Ascending aorta (tissue), 2 donors: Measurements from ENCODE around the gene ATF2. TPM values are rescaled to one million over a fixed set of nuclear protein-coding genes. Genes with fewer than 3 reads are reported as not detected.

Experiments used
- DNase-seq, 2 donors: peaks; one replicate each; pipeline ENCODE4 v3.0.0-alpha.2; 2019; ENCODE audit warnings: low spot score in 2 of 2
- H3K27ac ChIP-seq, 2 donors: fragments of 200-600 bp; sonication (generic); one replicate each; pipeline ENCODE4 v1.5.1; 2016 to 2017; ENCODE audit warnings: mild to moderate bottlenecking in 1 of 2
- H3K27me3 ChIP-seq: fragments of 200-600 bp; sonication (generic); one replicate; pipeline ENCODE4 v1.5.1; 2017
- H3K36me3 ChIP-seq, 2 donors: fragments of 200-600 bp; sonication (generic); one replicate each; pipeline ENCODE4 v1.5.1; 2016
- H3K4me1 ChIP-seq, 2 donors: fragments of 200-600 bp; sonication (generic); one replicate each; pipeline ENCODE4 v1.5.1; 2016 to 2017; ENCODE audit warnings: mild to moderate bottlenecking in 1 of 2
- H3K4me3 ChIP-seq, 2 donors: fragments of 200-600 bp; sonication (generic); one replicate each; pipeline ENCODE4 v1.5.1; 2016 to 2017; ENCODE audit warnings: mild to moderate bottlenecking in 1 of 2
- H3K9me3 ChIP-seq, 2 donors: fragments of 200-600 bp; sonication (generic); one replicate each; pipeline ENCODE4 v1.5.1; 2016
- CTCF ChIP-seq, 3 experiments: fragments of 200-600 bp in 2 of 3; fragments of 450-650 bp in 1 of 3; sonication (generic) in 2 of 3; IDR thresholded peaks; one replicate each; pipeline ENCODE4 v1.5.1; 2016 to 2019; ENCODE audit warnings: antibody characterized with exemption in 3 of 3, mild to moderate bottlenecking in 1 of 3, moderate library complexity in 1 of 3
- intact Hi-C: fragments of 100-400 bp; cut with DNase I; formaldehyde crosslinking; loops from one replicate; pipeline ENCODE4 v1.15.1; 2023
- total RNA-seq: library from RNA; depleted of rRNA; stranded (reverse); fragments of >200 nt; gene quantifications from one replicate; pipeline ENCODE4 v1.1.0, GENCODE V29; 2016

The ATF2 gene
- total RNA-seq = 84.8 TPM

GRCh38 chr2:175167792-175168563 is at the start of gene ATF2:
Gene ATF2 (minus strand): TSS chr2:175168203. CDS start chr2:175136443, 31,760 bp downstream.
- Histone ChIP-seq H3K9me3 (no peaks in the 10 kb centered on the region), H3K27ac (peak within 1 kb of the TSS; percentile 95 to 96), H3K4me3 (peak within 1 kb of the TSS; percentile 81 to 83), H3K27me3 (no peaks in the 10 kb centered on the region), H3K4me1 (peaks cover 0 to 3% of the 10 kb centered on the region in 2 donors), H3K36me3 (no peaks in the 10 kb centered on the region)
- DNase-seq = peak; percentile 99 to 100
- intact Hi-C loops = loop anchor here (1.0 to 10.0 kb wide), 4 partner anchors 13 to 707 kb away; partner anchors contain the start of genes ATP5MC3, CHN1 and GPR155
- no peak for TF ChIP-seq CTCF (IDR thresholded peaks at IDR 0.05)

- H3K27ac ChIP-seq = no peak overlapping the region
- H3K4me1 ChIP-seq = no peaks in the 10 kb centered on the region
- no peaks in the 10 kb centered on the region for H3K9me3 ChIP-seq
- H3K36me3 ChIP-seq = no peaks in the 10 kb centered on the region
- no peak overlapping the region for H3K4me3 ChIP-seq
- no peak for DNase-seq
- TF ChIP-seq CTCF (IDR thresholded peaks at IDR 0.05) = no peak
- intact Hi-C loops = no loop called here
- H3K27me3 ChIP-seq = no peaks in the 10 kb centered on the region
Observed at GRCh38 chr2:175207741-175208438, 39.9 kb upstream of the ATF2 start.

GRCh38 chr2:175206866-175207265 is 38.9 kb upstream of the ATF2 start:
- Histone ChIP-seq H3K27ac (no peak overlapping the region), H3K4me1 (no peaks in the 10 kb centered on the region), H3K36me3 (no peaks in the 10 kb centered on the region), H3K27me3 (no peaks in the 10 kb centered on the region), H3K9me3 (no peaks in the 10 kb centered on the region), H3K4me3 (no peak overlapping the region)
- no peak for TF ChIP-seq CTCF (IDR thresholded peaks at IDR 0.05)
- DNase-seq = no peak
- intact Hi-C loops = no loop called here

GRCh38 chr2:175205523-175205922 is 37.5 kb upstream of the ATF2 start:
- no peaks in the 10 kb centered on the region for H3K36me3 ChIP-seq
- H3K9me3 ChIP-seq = no peaks in the 10 kb centered on the region
- TF ChIP-seq CTCF (IDR thresholded peaks at IDR 0.05) = no peak
- H3K27me3 ChIP-seq = no peaks in the 10 kb centered on the region
- intact Hi-C loops = no loop called here
- no peak overlapping the region for H3K27ac ChIP-seq
- H3K4me1 ChIP-seq = no peaks in the 10 kb centered on the region
- no peak for DNase-seq
- no peak overlapping the region for H3K4me3 ChIP-seq

- no peak overlapping the region for H3K27ac ChIP-seq
- no peak overlapping the region for H3K4me3 ChIP-seq
- intact Hi-C loops = no loop called here
- peak in 1 of 3 experiments; percentile 50 for TF ChIP-seq CTCF (IDR thresholded peaks at IDR 0.05)
- no peak for DNase-seq
- H3K4me1 ChIP-seq = no peaks in the 10 kb centered on the region
- no peaks in the 10 kb centered on the region for H3K36me3 ChIP-seq
- no peaks in the 10 kb centered on the region for H3K27me3 ChIP-seq
- H3K9me3 ChIP-seq = no peaks in the 10 kb centered on the region
Observed at GRCh38 chr2:175203621-175204496, 35.9 kb upstream of the ATF2 start.
